GM18517 (cell line): ENCODE results near the gene SHISA7.

ENCODE experiments used
- ATAC-seq: cut with Tn5 transposase; IDR thresholded peaks from one replicate; pipeline ENCODE4 v1.9.1; 2021; ENCODE audit warnings: mild to moderate bottlenecking, moderate library complexity; ENCODE audit not compliant: unreplicated experiment

SHISA7 gene

GRCh38 chr19:55482156-55482961, 39.3 kb upstream of the SHISA7 start:
- no peak for ATAC-seq

GRCh38 chr19:55481794-55482155, 38.7 kb upstream of the SHISA7 start:
- ATAC-seq, result no peak

GRCh38 chr19:55481148-55481793, 38.2 kb upstream of the SHISA7 start:
- no peak for ATAC-seq

GRCh38 chr19:55479451-55480230, 36.5 kb upstream of the SHISA7 start:
- ATAC-seq, result no peak

- no peak for ATAC-seq
These were observed 35.9 kb upstream of the SHISA7 start for GRCh38 chr19:55479045-55479444.

GRCh38 chr19:55478364-55478763, 35.3 kb upstream of the SHISA7 start:
- no peak for ATAC-seq

- no peak for ATAC-seq
These were observed 34.8 kb upstream of the SHISA7 start for GRCh38 chr19:55477905-55478304.

GRCh38 chr19:55476100-55476775, 33.1 kb upstream of the SHISA7 start, which contains the start of gene ZNF628:
Gene ZNF628, plus strand, starts transcription at chr19:55476617. Its CDS starts 3,294 bp downstream, at chr19:55479911.
- ATAC-seq, result peak; percentile 79

GRCh38 chr19:55474269-55475265, 31.5 kb upstream of the SHISA7 start:
- ATAC-seq, result no peak

GRCh38 chr19:55473225-55474012, 30.3 kb upstream of the SHISA7 start:
- ATAC-seq, result no peak

GRCh38 chr19:55472463-55472862, 29.4 kb upstream of the SHISA7 start:
- no peak for ATAC-seq

- ATAC-seq, result no peak
These were observed 28.2 kb upstream of the SHISA7 start for GRCh38 chr19:55471266-55471665.

GRCh38 chr19:55468054-55468393, 24.9 kb upstream of the SHISA7 start:
- ATAC-seq, result no peak

- no peak for ATAC-seq
These were observed 24.3 kb upstream of the SHISA7 start for GRCh38 chr19:55467236-55468053.

GRCh38 chr19:55466241-55466614, 23.1 kb upstream of the SHISA7 start:
- no peak for ATAC-seq

- ATAC-seq, result no peak
These were observed 22.6 kb upstream of the SHISA7 start for GRCh38 chr19:55465460-55466240.

- ATAC-seq, result no peak
These were observed 21.6 kb upstream of the SHISA7 start, which contains the start of gene C19orf85 for GRCh38 chr19:55464662-55465054. Gene C19orf85, minus strand, starts transcription at chr19:55464751. Its CDS starts 197 bp downstream, at chr19:55464554.
